Activated naive CD8-positive, alpha-beta T cell treated with anti-CD3 and anti-CD28 coated beads, Interleukin-2, amount 50 U/mL, for 24 hours (primary cell): ENCODE results near the gene AMPD3.

Experiments
- ATAC-seq: fragments of 150-1000 bp; cut with Tn5 transposase; one replicate; pipeline ENCODE4 v1.10.0; 2021
- DNase-seq: peaks from one replicate; pipeline ENCODE4 v3.0.0; 2021
- H3K27ac Mint-ChIP-seq: one replicate; pipeline ENCODE4 v1.8.0; 2021; ENCODE audit warnings: mild to moderate bottlenecking, mixed read lengths
- H3K27me3 Mint-ChIP-seq: one replicate; pipeline ENCODE4 v1.8.0; 2021; ENCODE audit warnings: mixed read lengths
- H3K36me3 Mint-ChIP-seq: one replicate; pipeline ENCODE4 v1.8.0; 2021; ENCODE audit warnings: low read depth, mixed read lengths
- H3K4me1 Mint-ChIP-seq: one replicate; pipeline ENCODE4 v1.8.0; 2021; ENCODE audit warnings: mixed read lengths
- H3K4me3 Mint-ChIP-seq: one replicate; pipeline ENCODE4 v1.8.0; 2021; ENCODE audit warnings: mild to moderate bottlenecking, moderate library complexity, mixed read lengths
- H3K9me3 Mint-ChIP-seq: one replicate; pipeline ENCODE4 v1.8.0; 2021; ENCODE audit warnings: mixed read lengths

The AMPD3 gene

GRCh38 chr11:10461276-10461790 lies 6.3 kb downstream of the AMPD3 start:
- no peak for ATAC-seq
- Mint-ChIP-seq H3K4me1 (peaks cover 43% of the 10 kb centered on the region), H3K27ac (no peak overlapping the region), H3K9me3 (no peaks in the 10 kb centered on the region), H3K4me3 (no peak overlapping the region), H3K36me3 (peaks cover 43% of the 10 kb centered on the region), H3K27me3 (no peaks in the 10 kb centered on the region)
- DNase-seq: no peak

- Mint-ChIP-seq H3K4me1 (peaks cover 36% of the 10 kb centered on the region), H3K4me3 (no peak overlapping the region), H3K9me3 (no peaks in the 10 kb centered on the region), H3K27me3 (no peaks in the 10 kb centered on the region), H3K27ac (peak overlapping the region; percentile 32), H3K36me3 (peaks cover 44% of the 10 kb centered on the region)
- no peak for ATAC-seq
- DNase-seq: no peak
Observed at GRCh38 chr11:10462746-10463300, 7.8 kb downstream of the AMPD3 start.

GRCh38 chr11:10473371-10473770 lies 18.3 kb downstream of the AMPD3 start:
- DNase-seq: no peak
- Mint-ChIP-seq H3K4me3 (no peak overlapping the region), H3K4me1 (peaks cover 23% of the 10 kb centered on the region), H3K36me3 (peaks cover 13% of the 10 kb centered on the region), H3K27ac (no peak overlapping the region), H3K9me3 (peaks cover 3% of the 10 kb centered on the region), H3K27me3 (no peaks in the 10 kb centered on the region)
- no peak for ATAC-seq

GRCh38 chr11:10474551-10474950 lies 19.5 kb downstream of the AMPD3 start:
- no peaks in the 10 kb centered on the region for H3K27me3 Mint-ChIP-seq
- DNase-seq (no peak), ATAC-seq (no peak)
- H3K9me3 Mint-ChIP-seq: peaks cover 3% of the 10 kb centered on the region
- no peak overlapping the region for H3K4me3 Mint-ChIP-seq
- H3K4me1 Mint-ChIP-seq: peaks cover 23% of the 10 kb centered on the region
- peaks cover 16% of the 10 kb centered on the region for H3K36me3 Mint-ChIP-seq
- H3K27ac Mint-ChIP-seq: no peak overlapping the region

- no peaks in the 10 kb centered on the region for H3K27me3 Mint-ChIP-seq
- H3K4me1 Mint-ChIP-seq: peaks cover 23% of the 10 kb centered on the region
- no peak overlapping the region for H3K27ac Mint-ChIP-seq
- ATAC-seq (no peak), DNase-seq (no peak)
- H3K9me3 Mint-ChIP-seq: no peaks in the 10 kb centered on the region
- peaks cover 16% of the 10 kb centered on the region for H3K36me3 Mint-ChIP-seq
- H3K4me3 Mint-ChIP-seq: no peak overlapping the region
Observed at GRCh38 chr11:10476342-10476741, 21.3 kb downstream of the AMPD3 start.

- Mint-ChIP-seq H3K4me3 (no peak overlapping the region), H3K27me3 (no peaks in the 10 kb centered on the region), H3K9me3 (no peaks in the 10 kb centered on the region), H3K27ac (no peak overlapping the region), H3K4me1 (peaks cover 23% of the 10 kb centered on the region), H3K36me3 (peaks cover 16% of the 10 kb centered on the region)
- no peak for DNase-seq
- no peak for ATAC-seq
Observed at GRCh38 chr11:10476927-10477689, 22.0 kb downstream of the AMPD3 start.

GRCh38 chr11:10477690-10478046 lies 22.6 kb downstream of the AMPD3 start:
- ATAC-seq (no peak), DNase-seq (no peak)
- peaks cover 16% of the 10 kb centered on the region for H3K36me3 Mint-ChIP-seq
- no peaks in the 10 kb centered on the region for H3K27me3 Mint-ChIP-seq
- peaks cover 23% of the 10 kb centered on the region for H3K4me1 Mint-ChIP-seq
- H3K27ac Mint-ChIP-seq: no peak overlapping the region
- H3K9me3 Mint-ChIP-seq: no peaks in the 10 kb centered on the region
- H3K4me3 Mint-ChIP-seq: no peak overlapping the region

GRCh38 chr11:10478066-10478465 lies 23.0 kb downstream of the AMPD3 start:
- no peaks in the 10 kb centered on the region for H3K27me3 Mint-ChIP-seq
- peaks cover 23% of the 10 kb centered on the region for H3K4me1 Mint-ChIP-seq
- no peak for DNase-seq
- no peak overlapping the region for H3K4me3 Mint-ChIP-seq
- peak; percentile 68 for ATAC-seq
- peaks cover 16% of the 10 kb centered on the region for H3K36me3 Mint-ChIP-seq
- H3K9me3 Mint-ChIP-seq: no peaks in the 10 kb centered on the region
- H3K27ac Mint-ChIP-seq: peak overlapping the region; percentile 48

GRCh38 chr11:10478574-10479550 lies 23.8 kb downstream of the AMPD3 start:
- H3K27me3 Mint-ChIP-seq: no peaks in the 10 kb centered on the region
- peaks cover 16% of the 10 kb centered on the region for H3K36me3 Mint-ChIP-seq
- no peak overlapping the region for H3K4me3 Mint-ChIP-seq
- no peaks in the 10 kb centered on the region for H3K9me3 Mint-ChIP-seq
- peaks cover 23% of the 10 kb centered on the region for H3K4me1 Mint-ChIP-seq
- no peak for ATAC-seq
- DNase-seq: no peak
- H3K27ac Mint-ChIP-seq: peak overlapping the region; percentile 48

GRCh38 chr11:10480026-10480425 lies 25.0 kb downstream of the AMPD3 start:
- Mint-ChIP-seq H3K27me3 (no peaks in the 10 kb centered on the region), H3K27ac (no peak overlapping the region), H3K4me3 (no peak overlapping the region), H3K4me1 (peaks cover 19% of the 10 kb centered on the region), H3K36me3 (peaks cover 19% of the 10 kb centered on the region), H3K9me3 (no peaks in the 10 kb centered on the region)
- ATAC-seq (no peak), DNase-seq (no peak)

- DNase-seq (no peak), ATAC-seq (no peak)
- no peak overlapping the region for H3K27ac Mint-ChIP-seq
- H3K4me1 Mint-ChIP-seq: peaks cover 13% of the 10 kb centered on the region
- H3K9me3 Mint-ChIP-seq: no peaks in the 10 kb centered on the region
- no peaks in the 10 kb centered on the region for H3K27me3 Mint-ChIP-seq
- H3K4me3 Mint-ChIP-seq: no peak overlapping the region
- peaks cover 16% of the 10 kb centered on the region for H3K36me3 Mint-ChIP-seq
Observed at GRCh38 chr11:10480760-10481159, 25.7 kb downstream of the AMPD3 start.

- ATAC-seq (no peak), DNase-seq (no peak)
- Mint-ChIP-seq H3K36me3 (peaks cover 16% of the 10 kb centered on the region), H3K27ac (no peak overlapping the region), H3K9me3 (no peaks in the 10 kb centered on the region), H3K4me1 (peaks cover 8% of the 10 kb centered on the region), H3K27me3 (no peaks in the 10 kb centered on the region), H3K4me3 (no peak overlapping the region)
Observed at GRCh38 chr11:10481560-10482349, 26.7 kb downstream of the AMPD3 start.

GRCh38 chr11:10483174-10483573 lies 28.1 kb downstream of the AMPD3 start:
- peaks cover 8% of the 10 kb centered on the region for H3K4me1 Mint-ChIP-seq
- no peaks in the 10 kb centered on the region for H3K9me3 Mint-ChIP-seq
- no peak for ATAC-seq
- peaks cover 27% of the 10 kb centered on the region for H3K36me3 Mint-ChIP-seq
- H3K27ac Mint-ChIP-seq: no peak overlapping the region
- no peak overlapping the region for H3K4me3 Mint-ChIP-seq
- no peak for DNase-seq
- H3K27me3 Mint-ChIP-seq: no peaks in the 10 kb centered on the region

- H3K9me3 Mint-ChIP-seq: no peaks in the 10 kb centered on the region
- ATAC-seq: no peak
Observed at GRCh38 chr11:10483584-10483983, 28.5 kb downstream of the AMPD3 start.

More at GRCh38 chr11:10483584-10483983, 28.5 kb downstream of the AMPD3 start:
- Mint-ChIP-seq H3K36me3 (peaks cover 26% of the 10 kb centered on the region), H3K4me1 (peaks cover 10% of the 10 kb centered on the region), H3K27ac (no peak overlapping the region), H3K27me3 (no peaks in the 10 kb centered on the region), H3K4me3 (no peak overlapping the region)
- no peak for DNase-seq
